ENCODE data around the gene ZNRF3. TPM values are rescaled to one million over a fixed set of nuclear protein-coding genes. Genes with fewer than 3 reads are reported as not detected.

The ZNRF3 gene
- polyA plus RNA-seq, 1 of the 3 experiments (the other 2 are of a cell fraction), result 4.2 TPM

DNA sequence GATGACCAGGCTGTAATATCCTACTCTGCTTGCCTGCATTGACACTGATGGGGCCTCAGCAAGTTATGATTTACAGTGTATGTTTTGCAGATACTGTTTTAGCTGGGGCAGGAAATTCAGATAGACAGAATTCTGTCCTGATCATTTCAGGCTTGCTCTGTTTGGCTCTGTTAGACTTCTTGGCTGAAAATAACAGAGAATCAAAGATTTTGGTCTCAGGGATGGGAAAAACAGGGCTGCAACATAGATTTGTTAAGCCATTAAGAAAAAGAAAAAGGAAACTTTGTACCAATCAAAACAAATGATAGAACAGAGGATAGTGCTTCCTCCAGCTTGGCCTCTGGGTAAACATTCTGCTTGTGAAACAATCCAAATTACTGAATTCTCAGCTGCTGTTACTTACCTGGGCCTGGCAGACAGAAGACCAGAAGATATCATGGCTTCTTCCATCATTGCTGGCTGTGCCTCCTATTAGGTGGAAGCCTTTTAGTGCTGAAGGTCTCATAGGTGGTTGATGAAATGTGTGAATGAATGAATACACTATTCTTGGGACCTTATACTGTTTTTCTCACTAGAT is 22.0 kb downstream of the ZNRF3 start:
- Histone ChIP-seq H3K27me3 (ENCODE audit: insufficient read depth) (no peaks in the 10 kb centered on the region), H3K4me3 (ENCODE audit: low read depth in 2 of 2, low read length in 1 of 2) (no peak overlapping the region), H2AFZ (ENCODE audit: low read depth) (no peak overlapping the region), H3K79me2 (ENCODE audit: insufficient read depth) (peaks cover 49% of the 10 kb centered on the region), H3K4me2 (no peak overlapping the region), H3K9me2 (no peaks in the 10 kb centered on the region), H3K9me3 (no peaks in the 10 kb centered on the region), H4K20me1 (ENCODE audit: insufficient read depth) (peaks cover 32% of the 10 kb centered on the region), H3K4me1 (ENCODE audit: control insufficient read depth in 1 of 2, insufficient read depth in 2 of 2, low read depth in 1 of 2, low read length in 1 of 2) (peaks cover 5 to 13% of the 10 kb centered on the region in 2 experiments; a peak in 2 of 4 replicates), H3K27ac (ENCODE audit: low read depth in 2 of 2, low read length in 1 of 2) (no peak overlapping the region), H3K36me3 (replicated peaks in 1 of 2; ENCODE audit: control insufficient read depth in 1 of 2, insufficient read depth in 2 of 2, low read length in 1 of 2) (no peaks in the 10 kb centered on the region), H3K9ac (no peak overlapping the region), H3F3A (replicated peaks; ENCODE audit: insufficient read depth) (peaks cover 3% of the 10 kb centered on the region)
- DNase-seq, result no peak
- TF ChIP-seq, protein P1, sequence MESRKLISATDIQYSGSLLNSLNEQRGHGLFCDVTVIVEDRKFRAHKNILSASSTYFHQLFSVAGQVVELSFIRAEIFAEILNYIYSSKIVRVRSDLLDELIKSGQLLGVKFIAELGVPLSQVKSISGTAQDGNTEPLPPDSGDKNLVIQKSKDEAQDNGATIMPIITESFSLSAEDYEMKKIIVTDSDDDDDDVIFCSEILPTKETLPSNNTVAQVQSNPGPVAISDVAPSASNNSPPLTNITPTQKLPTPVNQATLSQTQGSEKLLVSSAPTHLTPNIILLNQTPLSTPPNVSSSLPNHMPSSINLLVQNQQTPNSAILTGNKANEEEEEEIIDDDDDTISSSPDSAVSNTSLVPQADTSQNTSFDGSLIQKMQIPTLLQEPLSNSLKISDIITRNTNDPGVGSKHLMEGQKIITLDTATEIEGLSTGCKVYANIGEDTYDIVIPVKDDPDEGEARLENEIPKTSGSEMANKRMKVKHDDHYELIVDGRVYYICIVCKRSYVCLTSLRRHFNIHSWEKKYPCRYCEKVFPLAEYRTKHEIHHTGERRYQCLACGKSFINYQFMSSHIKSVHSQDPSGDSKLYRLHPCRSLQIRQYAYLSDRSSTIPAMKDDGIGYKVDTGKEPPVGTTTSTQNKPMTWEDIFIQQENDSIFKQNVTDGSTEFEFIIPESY (IDR thresholded peaks at IDR 0.05; ENCODE audit: borderline replicate concordance, low read depth), result no peak
- TF ChIP-seq MEF2A (IDR thresholded peaks at IDR 0.05; ENCODE audit: borderline replicate concordance, low read depth) (no peak), RAD21 (IDR thresholded peaks at IDR 0.05; ENCODE audit: low read length) (no peak), TEAD4 (IDR thresholded peaks at IDR 0.05; ENCODE audit: borderline replicate concordance, insufficient read depth) (no peak), SIN3A (IDR thresholded peaks at IDR 0.05; ENCODE audit: borderline replicate concordance, low read depth, low read length) (no peak), EP300 (IDR thresholded peaks at IDR 0.05; ENCODE audit: borderline replicate concordance in 1 of 2, low read depth in 1 of 2, low read length in 1 of 2) (no peak), FOXJ3 (CRISPR knock-in tag; IDR thresholded peaks at IDR 0.05) (no peak), MXI1 (IDR thresholded peaks at IDR 0.05; ENCODE audit: low read depth, low read length) (no peak), RXRA (IDR thresholded peaks at IDR 0.05; ENCODE audit: borderline replicate concordance, low read depth) (no peak)
- TF ChIP-seq, protein P2, sequence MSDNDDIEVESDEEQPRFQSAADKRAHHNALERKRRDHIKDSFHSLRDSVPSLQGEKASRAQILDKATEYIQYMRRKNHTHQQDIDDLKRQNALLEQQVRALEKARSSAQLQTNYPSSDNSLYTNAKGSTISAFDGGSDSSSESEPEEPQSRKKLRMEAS (IDR thresholded peaks at IDR 0.05; ENCODE audit: low read depth), result no peak
- TF ChIP-seq, protein P3, sequence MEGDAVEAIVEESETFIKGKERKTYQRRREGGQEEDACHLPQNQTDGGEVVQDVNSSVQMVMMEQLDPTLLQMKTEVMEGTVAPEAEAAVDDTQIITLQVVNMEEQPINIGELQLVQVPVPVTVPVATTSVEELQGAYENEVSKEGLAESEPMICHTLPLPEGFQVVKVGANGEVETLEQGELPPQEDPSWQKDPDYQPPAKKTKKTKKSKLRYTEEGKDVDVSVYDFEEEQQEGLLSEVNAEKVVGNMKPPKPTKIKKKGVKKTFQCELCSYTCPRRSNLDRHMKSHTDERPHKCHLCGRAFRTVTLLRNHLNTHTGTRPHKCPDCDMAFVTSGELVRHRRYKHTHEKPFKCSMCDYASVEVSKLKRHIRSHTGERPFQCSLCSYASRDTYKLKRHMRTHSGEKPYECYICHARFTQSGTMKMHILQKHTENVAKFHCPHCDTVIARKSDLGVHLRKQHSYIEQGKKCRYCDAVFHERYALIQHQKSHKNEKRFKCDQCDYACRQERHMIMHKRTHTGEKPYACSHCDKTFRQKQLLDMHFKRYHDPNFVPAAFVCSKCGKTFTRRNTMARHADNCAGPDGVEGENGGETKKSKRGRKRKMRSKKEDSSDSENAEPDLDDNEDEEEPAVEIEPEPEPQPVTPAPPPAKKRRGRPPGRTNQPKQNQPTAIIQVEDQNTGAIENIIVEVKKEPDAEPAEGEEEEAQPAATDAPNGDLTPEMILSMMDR (IDR thresholded peaks at IDR 0.05), result no peak
- ChIA-PET POLR2A (interaction anchor here (1.1 kb wide), 1 partner anchor 14 kb away, joined by 3 read pairs; no protein-coding TSS in a partner anchor), CTCF (interaction anchor here (0.6 to 1.7 kb wide), 3 partner anchors 50 to 1793 kb away, joined by 3 to 6 read pairs (median 4); no protein-coding TSS in a partner anchor)

DNA sequence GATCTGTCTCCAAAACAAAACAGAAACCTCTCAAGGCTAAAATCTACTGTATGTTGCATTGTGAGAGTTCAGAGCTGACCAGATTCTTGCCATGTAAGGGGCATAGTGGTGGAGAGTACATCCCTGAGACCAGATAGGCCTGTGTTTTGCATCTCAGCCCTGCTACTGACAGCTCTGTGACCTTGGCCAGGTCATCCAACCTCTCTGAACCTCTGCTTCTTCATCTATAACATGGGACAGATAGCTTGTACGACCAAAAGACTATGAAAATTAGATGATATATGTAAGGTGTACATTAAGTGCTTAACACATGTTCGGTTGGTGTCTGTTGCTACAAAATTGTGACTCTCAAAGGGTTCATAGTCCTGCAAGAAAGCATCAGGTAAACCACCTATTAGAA is 22.9 kb downstream of the ZNRF3 start:
- no peak overlapping the region for H2AFZ ChIP-seq (ENCODE audit: low read depth)
- H3K27ac ChIP-seq (ENCODE audit: low read depth in 2 of 2, low read length in 1 of 2), result no peak overlapping the region
- H3K4me1 ChIP-seq (ENCODE audit: control insufficient read depth in 1 of 2, insufficient read depth in 2 of 2, low read depth in 1 of 2, low read length in 1 of 2), result peaks cover 5 to 13% of the 10 kb centered on the region in 2 experiments; a peak in 2 of 4 replicates
- H3K9me3 ChIP-seq, result no peaks in the 10 kb centered on the region
- CTCF ChIA-PET, result no interaction called here
- 94% methylated on average over 2 of the region's 2 CpGs for WGBS (ENCODE audit: low lambda C conversion rate)
- H3K9me2 ChIP-seq, result no peaks in the 10 kb centered on the region
- H3K9ac ChIP-seq, result no peak overlapping the region
- no peaks in the 10 kb centered on the region for H3K27me3 ChIP-seq (ENCODE audit: insufficient read depth)
- no peak overlapping the region for H3K4me3 ChIP-seq (ENCODE audit: low read depth in 2 of 2, low read length in 1 of 2)
- peaks cover 52% of the 10 kb centered on the region for H3K79me2 ChIP-seq (ENCODE audit: insufficient read depth)
- no peak overlapping the region for H3K4me2 ChIP-seq
- H3K36me3 ChIP-seq (replicated peaks in 1 of 2; ENCODE audit: control insufficient read depth in 1 of 2, insufficient read depth in 2 of 2, low read length in 1 of 2), result no peaks in the 10 kb centered on the region
- no peak for DNase-seq
- H4K20me1 ChIP-seq (ENCODE audit: insufficient read depth), result peaks cover 38% of the 10 kb centered on the region
- peaks cover 3% of the 10 kb centered on the region for H3F3A ChIP-seq (replicated peaks; ENCODE audit: insufficient read depth)
- POLR2A ChIA-PET, result interaction anchor here (0.5 to 1.3 kb wide), 2 partner anchors 11 to 106 kb away, joined by 3 read pairs; partner anchors contain the start of gene XBP1
- TF ChIP-seq, protein P4, sequence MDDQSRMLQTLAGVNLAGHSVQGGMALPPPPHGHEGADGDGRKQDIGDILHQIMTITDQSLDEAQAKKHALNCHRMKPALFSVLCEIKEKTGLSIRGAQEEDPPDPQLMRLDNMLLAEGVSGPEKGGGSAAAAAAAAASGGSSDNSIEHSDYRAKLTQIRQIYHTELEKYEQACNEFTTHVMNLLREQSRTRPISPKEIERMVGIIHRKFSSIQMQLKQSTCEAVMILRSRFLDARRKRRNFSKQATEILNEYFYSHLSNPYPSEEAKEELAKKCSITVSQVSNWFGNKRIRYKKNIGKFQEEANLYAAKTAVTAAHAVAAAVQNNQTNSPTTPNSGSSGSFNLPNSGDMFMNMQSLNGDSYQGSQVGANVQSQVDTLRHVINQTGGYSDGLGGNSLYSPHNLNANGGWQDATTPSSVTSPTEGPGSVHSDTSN (IDR thresholded peaks at IDR 0.05), result no peak
- TF ChIP-seq FOXM1 (IDR thresholded peaks at IDR 0.05; ENCODE audit: low read depth) (no peak), JUND (IDR thresholded peaks at IDR 0.05) (no peak), NFIC (IDR thresholded peaks at IDR 0.05; ENCODE audit: borderline replicate concordance) (no peak), MEF2A (IDR thresholded peaks at IDR 0.05; ENCODE audit: borderline replicate concordance, low read depth) (no peak), EZH2phosphoT487 (IDR thresholded peaks at IDR 0.05; ENCODE audit: borderline replicate concordance, low read depth) (no peak), POLR2AphosphoS5 (IDR thresholded peaks at IDR 0.05; ENCODE audit: low read depth, low read length) (no peak), FOSL2 (IDR thresholded peaks at IDR 0.05; ENCODE audit: borderline replicate concordance, low read depth) (no peak), CHD2 (IDR thresholded peaks at IDR 0.05; ENCODE audit: low read length, partially characterized antibody) (no peak)
- TF ChIP-seq, protein P5, sequence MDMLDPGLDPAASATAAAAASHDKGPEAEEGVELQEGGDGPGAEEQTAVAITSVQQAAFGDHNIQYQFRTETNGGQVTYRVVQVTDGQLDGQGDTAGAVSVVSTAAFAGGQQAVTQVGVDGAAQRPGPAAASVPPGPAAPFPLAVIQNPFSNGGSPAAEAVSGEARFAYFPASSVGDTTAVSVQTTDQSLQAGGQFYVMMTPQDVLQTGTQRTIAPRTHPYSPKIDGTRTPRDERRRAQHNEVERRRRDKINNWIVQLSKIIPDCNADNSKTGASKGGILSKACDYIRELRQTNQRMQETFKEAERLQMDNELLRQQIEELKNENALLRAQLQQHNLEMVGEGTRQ (IDR thresholded peaks at IDR 0.05; ENCODE audit: borderline replicate concordance, low read depth, low read length), result no peak

All from SK-N-SH (cell line).